DND-41 (cell line): ENCODE results near the gene RIPK4.

ENCODE experiments used
- ATAC-seq: fragments of 200-7000 bp; cut with Tn5 transposase; 3 replicates; pipeline ENCODE4 v1.9.1; 2021; ENCODE audit warnings: low read depth; ENCODE audit not compliant: insufficient read depth
- DNase-seq: peaks from one replicate; pipeline ENCODE4 v3.0.0-alpha.2; 2020
- H2AFZ ChIP-seq: 2 replicates; pipeline ENCODE4 v1.6.0; 2012; ENCODE audit warnings: low read depth, low read length
- H3K27ac ChIP-seq: 2 replicates; pipeline ENCODE4 v1.5.1; 2012; ENCODE audit warnings: low read length, inconsistent platforms
- H3K27me3 ChIP-seq: fragments of 200-600 bp; sonication (generic); 2 replicates; pipeline ENCODE4 v1.6.0; 2012; ENCODE audit warnings: low read length, mild to moderate bottlenecking, inconsistent platforms; ENCODE audit not compliant: insufficient read depth, poor library complexity
- H3K36me3 ChIP-seq: 2 replicates; pipeline ENCODE4 v1.5.1; 2012; ENCODE audit warnings: low read length, inconsistent platforms; ENCODE audit not compliant: insufficient read depth
- H3K4me1 ChIP-seq: 2 replicates; pipeline ENCODE4 v1.5.1; 2012; ENCODE audit warnings: mild to moderate bottlenecking, low read length; ENCODE audit not compliant: insufficient read depth
- H3K4me2 ChIP-seq: 2 replicates; pipeline ENCODE4 v1.6.0; 2012; ENCODE audit warnings: mild to moderate bottlenecking, moderate library complexity, low read length, inconsistent platforms; ENCODE audit not compliant: insufficient read depth
- H3K4me3 ChIP-seq, 2 experiments: fragments of 200-600 bp in 1 of 2; shearing (Covaris generic) in 1 of 2; 2 replicates each; pipeline ENCODE4 v1.5.1; 2012 to 2016; ENCODE audit warnings: inconsistent platforms in 2 of 2, low read length in 2 of 2, mild to moderate bottlenecking in 2 of 2, low read depth in 1 of 2, moderate library complexity in 1 of 2
- H3K79me2 ChIP-seq: 2 replicates; pipeline ENCODE4 v1.6.0; 2012; ENCODE audit warnings: low read length, inconsistent platforms; ENCODE audit not compliant: insufficient read depth
- H3K9ac ChIP-seq: 2 replicates; pipeline ENCODE4 v1.6.0; 2012; ENCODE audit warnings: low read depth, mild to moderate bottlenecking, inconsistent platforms, low read length, moderate library complexity
- H3K9me3 ChIP-seq: 2 replicates; pipeline ENCODE4 v1.5.1; 2012; ENCODE audit warnings: low read length, moderate library complexity, mild to moderate bottlenecking, inconsistent platforms; ENCODE audit not compliant: insufficient read depth, severe bottlenecking
- H4K20me1 ChIP-seq: 2 replicates; pipeline ENCODE4 v1.6.0; 2012; ENCODE audit warnings: low read length; ENCODE audit not compliant: insufficient read depth
- CTCF ChIP-seq: IDR thresholded peaks from 2 replicates; pipeline ENCODE4 v1.5.1; 2012; ENCODE audit warnings: borderline replicate concordance, low read length, moderate library complexity, mild to moderate bottlenecking; ENCODE audit not compliant: poor library complexity, severe bottlenecking; ENCODE audit errors: extremely low read depth
- EZH2 ChIP-seq: IDR thresholded peaks from 3 replicates; pipeline ENCODE4 v1.6.1; 2012; ENCODE audit warnings: borderline replicate concordance, low read depth, mild to moderate bottlenecking, moderate library complexity, low read length, inconsistent platforms; ENCODE audit not compliant: severe bottlenecking

The RIPK4 gene

GRCh38 chr21:41722052-41723018 is 44.5 kb downstream of the RIPK4 start:
- H4K20me1 ChIP-seq: no peaks in the 10 kb centered on the region
- TF ChIP-seq EZH2: no peak
- TF ChIP-seq CTCF: no peak
- H2AFZ ChIP-seq: no peak overlapping the region
- no peak overlapping the region for H3K4me3 ChIP-seq
- no peaks in the 10 kb centered on the region for H3K27me3 ChIP-seq
- H3K9ac ChIP-seq: no peak overlapping the region
- no peak for DNase-seq
- no peak overlapping the region for H3K4me2 ChIP-seq
- no peak for ATAC-seq
- peaks cover 10% of the 10 kb centered on the region for H3K4me1 ChIP-seq
- H3K9me3 ChIP-seq: no peaks in the 10 kb centered on the region
- no peaks in the 10 kb centered on the region for H3K79me2 ChIP-seq
- H3K27ac ChIP-seq: no peak overlapping the region
- no peaks in the 10 kb centered on the region for H3K36me3 ChIP-seq

GRCh38 chr21:41720250-41720649 is 46.6 kb downstream of the RIPK4 start:
- no peak for ATAC-seq
- H3K9me3 ChIP-seq: no peaks in the 10 kb centered on the region
- no peaks in the 10 kb centered on the region for H4K20me1 ChIP-seq
- H3K27me3 ChIP-seq: no peaks in the 10 kb centered on the region
- peaks cover 10% of the 10 kb centered on the region for H3K4me1 ChIP-seq
- H2AFZ ChIP-seq: no peak overlapping the region
- no peaks in the 10 kb centered on the region for H3K79me2 ChIP-seq
- no peaks in the 10 kb centered on the region for H3K36me3 ChIP-seq
- H3K4me3 ChIP-seq: no peak overlapping the region
- H3K9ac ChIP-seq: no peak overlapping the region
- no peak overlapping the region for H3K4me2 ChIP-seq
- no peak for DNase-seq
- TF ChIP-seq CTCF (no peak), EZH2 (no peak)
- no peak overlapping the region for H3K27ac ChIP-seq

DNA sequence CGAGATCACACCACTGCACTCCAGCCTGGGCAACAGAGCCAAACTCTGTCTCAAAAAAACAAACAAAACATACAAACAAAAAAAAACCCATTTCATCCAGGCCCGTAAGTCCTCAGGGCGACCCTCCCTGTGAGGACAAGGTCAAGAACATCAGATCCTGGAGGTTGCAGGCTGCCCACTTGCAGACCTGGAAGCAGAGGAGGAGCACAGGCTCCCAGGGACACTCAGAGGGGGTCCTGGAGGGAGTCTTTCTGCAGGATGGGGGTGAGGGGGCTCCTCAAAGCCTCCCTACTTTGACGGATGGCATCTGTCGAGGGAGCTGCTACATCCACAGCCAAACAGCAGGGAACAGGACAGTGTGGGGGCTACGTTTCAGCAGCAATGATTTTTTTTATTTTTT is 47.2 kb downstream of the RIPK4 start:
- ATAC-seq (no peak), DNase-seq (no peak)
- no peak for TF ChIP-seq CTCF
- TF ChIP-seq EZH2: no peak
- no peaks in the 10 kb centered on the region for H3K27me3 ChIP-seq
- H3K4me1 ChIP-seq: peaks cover 10% of the 10 kb centered on the region
- no peak overlapping the region for H3K27ac ChIP-seq
- H2AFZ ChIP-seq: no peak overlapping the region
- no peaks in the 10 kb centered on the region for H3K79me2 ChIP-seq
- no peak overlapping the region for H3K4me2 ChIP-seq
- no peaks in the 10 kb centered on the region for H3K36me3 ChIP-seq
- H3K9me3 ChIP-seq: no peaks in the 10 kb centered on the region
- no peak overlapping the region for H3K4me3 ChIP-seq
- no peak overlapping the region for H3K9ac ChIP-seq
- no peaks in the 10 kb centered on the region for H4K20me1 ChIP-seq
